GM23338 (cell line): ENCODE results near the gene HES7.

ENCODE experiments used
- POLR2AphosphoS5 ChIP-seq: IDR thresholded peaks from 2 replicates; pipeline ENCODE4 v1.6.1; 2016; ENCODE audit warnings: antibody characterized with exemption, low read depth
- TF ChIP-seq, protein P1 (sequence below): IDR thresholded peaks from one replicate; pipeline ENCODE4 v1.6.1; 2018; ENCODE audit warnings: antibody characterized with exemption; ENCODE audit not compliant: unreplicated experiment

- TF ChIP-seq, protein P1, sequence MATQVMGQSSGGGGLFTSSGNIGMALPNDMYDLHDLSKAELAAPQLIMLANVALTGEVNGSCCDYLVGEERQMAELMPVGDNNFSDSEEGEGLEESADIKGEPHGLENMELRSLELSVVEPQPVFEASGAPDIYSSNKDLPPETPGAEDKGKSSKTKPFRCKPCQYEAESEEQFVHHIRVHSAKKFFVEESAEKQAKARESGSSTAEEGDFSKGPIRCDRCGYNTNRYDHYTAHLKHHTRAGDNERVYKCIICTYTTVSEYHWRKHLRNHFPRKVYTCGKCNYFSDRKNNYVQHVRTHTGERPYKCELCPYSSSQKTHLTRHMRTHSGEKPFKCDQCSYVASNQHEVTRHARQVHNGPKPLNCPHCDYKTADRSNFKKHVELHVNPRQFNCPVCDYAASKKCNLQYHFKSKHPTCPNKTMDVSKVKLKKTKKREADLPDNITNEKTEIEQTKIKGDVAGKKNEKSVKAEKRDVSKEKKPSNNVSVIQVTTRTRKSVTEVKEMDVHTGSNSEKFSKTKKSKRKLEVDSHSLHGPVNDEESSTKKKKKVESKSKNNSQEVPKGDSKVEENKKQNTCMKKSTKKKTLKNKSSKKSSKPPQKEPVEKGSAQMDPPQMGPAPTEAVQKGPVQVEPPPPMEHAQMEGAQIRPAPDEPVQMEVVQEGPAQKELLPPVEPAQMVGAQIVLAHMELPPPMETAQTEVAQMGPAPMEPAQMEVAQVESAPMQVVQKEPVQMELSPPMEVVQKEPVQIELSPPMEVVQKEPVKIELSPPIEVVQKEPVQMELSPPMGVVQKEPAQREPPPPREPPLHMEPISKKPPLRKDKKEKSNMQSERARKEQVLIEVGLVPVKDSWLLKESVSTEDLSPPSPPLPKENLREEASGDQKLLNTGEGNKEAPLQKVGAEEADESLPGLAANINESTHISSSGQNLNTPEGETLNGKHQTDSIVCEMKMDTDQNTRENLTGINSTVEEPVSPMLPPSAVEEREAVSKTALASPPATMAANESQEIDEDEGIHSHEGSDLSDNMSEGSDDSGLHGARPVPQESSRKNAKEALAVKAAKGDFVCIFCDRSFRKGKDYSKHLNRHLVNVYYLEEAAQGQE, result no peak
- TF ChIP-seq POLR2AphosphoS5, result no peak
These were observed 49.4 kb downstream of the HES7 start for GRCh38 chr17:8074554-8074953.
